SW480 (cell line): ENCODE measurements around the gene PRAMEF20.
"Not testable (repeated sequence)": the region's sequence is repeated elsewhere in the genome, so short reads cannot be mapped to it uniquely, and the experiment has no call there.

ENCODE experiments used
- DNase-seq: peaks from one replicate; pipeline ENCODE4 v3.0.0-alpha.2; 2016; ENCODE audit warnings: low spot score

PRAMEF20 gene

GRCh38 chr1:13410150-13410549 lies at the start of gene PRAMEF20:
Gene PRAMEF20, plus strand, starts transcription at chr1:13410450. Its CDS starts 5,905 bp downstream, at chr1:13416355.
- DNase-seq: not testable (repeated sequence)

- DNase-seq: not testable (repeated sequence)
These were observed 47.9 kb upstream of the PRAMEF20 start for GRCh38 chr1:13362364-13362763.

- DNase-seq: not testable (repeated sequence)
These were observed 45.3 kb upstream of the PRAMEF20 start for GRCh38 chr1:13364928-13365327.

- DNase-seq: not testable (repeated sequence)
These were observed 43.7 kb upstream of the PRAMEF20 start for GRCh38 chr1:13366536-13366935.

GRCh38 chr1:13368544-13368943 lies 41.7 kb upstream of the PRAMEF20 start:
- peak; percentile 27 for DNase-seq

- not testable (repeated sequence) for DNase-seq
These were observed 31.3 kb upstream of the PRAMEF20 start for GRCh38 chr1:13378983-13379382.

- DNase-seq: not testable (repeated sequence)
These were observed 29.9 kb upstream of the PRAMEF20 start for GRCh38 chr1:13380380-13380779.

GRCh38 chr1:13389332-13389731 lies 20.9 kb upstream of the PRAMEF20 start, which contains the start of gene PRAMEF17:
Gene PRAMEF17, plus strand, starts transcription at chr1:13389632. Its CDS starts 26 bp downstream, at chr1:13389658.
- DNase-seq: not testable (repeated sequence)

GRCh38 chr1:13393004-13393403 lies 17.2 kb upstream of the PRAMEF20 start:
- not testable (repeated sequence) for DNase-seq

- DNase-seq: not testable (repeated sequence)
These were observed 15.5 kb upstream of the PRAMEF20 start for GRCh38 chr1:13394761-13395160.

- DNase-seq: not testable (repeated sequence)
These were observed 14.9 kb upstream of the PRAMEF20 start for GRCh38 chr1:13395311-13395710.

GRCh38 chr1:13407811-13408210 lies 2.4 kb upstream of the PRAMEF20 start:
- no peak for DNase-seq

- DNase-seq: no peak
These were observed 20.2 kb downstream of the PRAMEF20 start for GRCh38 chr1:13430495-13430894.

- peak; percentile 38 for DNase-seq
These were observed 22.0 kb downstream of the PRAMEF20 start for GRCh38 chr1:13432251-13432650.

GRCh38 chr1:13433694-13434358 lies 23.6 kb downstream of the PRAMEF20 start:
- DNase-seq: not testable (repeated sequence)

GRCh38 chr1:13435458-13435857 lies 25.2 kb downstream of the PRAMEF20 start:
- DNase-seq: no peak

- not testable (repeated sequence) for DNase-seq
These were observed 29.0 kb downstream of the PRAMEF20 start for GRCh38 chr1:13439104-13439783.

GRCh38 chr1:13443335-13443979 lies 33.2 kb downstream of the PRAMEF20 start:
- no peak for DNase-seq

GRCh38 chr1:13450204-13450603 lies 40.0 kb downstream of the PRAMEF20 start:
- peak; percentile 56 for DNase-seq

- DNase-seq: no peak
These were observed 41.2 kb downstream of the PRAMEF20 start for GRCh38 chr1:13451399-13451965.

- no peak for DNase-seq
These were observed 46.8 kb downstream of the PRAMEF20 start for GRCh38 chr1:13456904-13457532.

- DNase-seq: peak; percentile 33
These were observed 51.7 kb downstream of the PRAMEF20 start for GRCh38 chr1:13461977-13462376.
